Fibroblast of villous mesenchyme (primary cell): Measurements from ENCODE around the gene SOX5. TPM values are rescaled to one million over a fixed set of nuclear protein-coding genes. Genes with fewer than 3 reads are reported as not detected.

ENCODE experiments used
- DNase-seq: peaks from one replicate; pipeline ENCODE4 v3.0.0-alpha.2; 2010; ENCODE audit warnings: low read depth
- H3K4me3 ChIP-seq: 2 replicates; pipeline ENCODE4 v1.5.1; 2011; ENCODE audit warnings: low read depth, mild to moderate bottlenecking, low read length
- total RNA-seq: library from RNA; depleted of rRNA; stranded (reverse); fragments of >200 nt; gene quantifications from 2 replicates; pipeline ENCODE4 v1.2.3, GENCODE V29; 2012
- TF ChIP-seq, protein P1 (sequence below): IDR thresholded peaks from 2 replicates; pipeline ENCODE4 v1.5.1; 2012; ENCODE audit warnings: low read depth, mild to moderate bottlenecking, low read length; ENCODE audit not compliant: insufficient read depth

The SOX5 gene
- total RNA-seq, 1 donor = 13.8 TPM

DNA sequence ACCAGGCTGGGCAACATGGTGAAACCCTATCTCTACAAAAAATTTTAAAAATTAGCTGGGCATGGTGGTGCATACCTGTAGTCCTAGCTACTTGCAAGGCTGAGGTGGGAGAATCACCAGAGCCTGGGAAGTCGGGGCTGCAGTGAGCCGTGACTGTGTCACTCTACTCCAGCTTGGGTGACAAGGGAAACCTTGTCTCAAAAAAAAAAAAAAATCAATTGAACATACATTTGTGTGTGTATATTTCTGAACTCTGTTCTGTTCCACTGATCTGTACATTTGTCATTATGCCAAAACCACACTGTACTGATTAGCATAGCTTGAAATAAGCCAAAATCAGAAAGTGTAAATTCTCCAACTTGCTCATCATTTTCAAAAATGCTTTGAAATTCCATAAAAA, 254.6 kb downstream of the SOX5 start:
- DNase-seq = no peak
- TF ChIP-seq, protein P1, sequence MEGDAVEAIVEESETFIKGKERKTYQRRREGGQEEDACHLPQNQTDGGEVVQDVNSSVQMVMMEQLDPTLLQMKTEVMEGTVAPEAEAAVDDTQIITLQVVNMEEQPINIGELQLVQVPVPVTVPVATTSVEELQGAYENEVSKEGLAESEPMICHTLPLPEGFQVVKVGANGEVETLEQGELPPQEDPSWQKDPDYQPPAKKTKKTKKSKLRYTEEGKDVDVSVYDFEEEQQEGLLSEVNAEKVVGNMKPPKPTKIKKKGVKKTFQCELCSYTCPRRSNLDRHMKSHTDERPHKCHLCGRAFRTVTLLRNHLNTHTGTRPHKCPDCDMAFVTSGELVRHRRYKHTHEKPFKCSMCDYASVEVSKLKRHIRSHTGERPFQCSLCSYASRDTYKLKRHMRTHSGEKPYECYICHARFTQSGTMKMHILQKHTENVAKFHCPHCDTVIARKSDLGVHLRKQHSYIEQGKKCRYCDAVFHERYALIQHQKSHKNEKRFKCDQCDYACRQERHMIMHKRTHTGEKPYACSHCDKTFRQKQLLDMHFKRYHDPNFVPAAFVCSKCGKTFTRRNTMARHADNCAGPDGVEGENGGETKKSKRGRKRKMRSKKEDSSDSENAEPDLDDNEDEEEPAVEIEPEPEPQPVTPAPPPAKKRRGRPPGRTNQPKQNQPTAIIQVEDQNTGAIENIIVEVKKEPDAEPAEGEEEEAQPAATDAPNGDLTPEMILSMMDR = no peak
- no peak overlapping the region for H3K4me3 ChIP-seq

DNA sequence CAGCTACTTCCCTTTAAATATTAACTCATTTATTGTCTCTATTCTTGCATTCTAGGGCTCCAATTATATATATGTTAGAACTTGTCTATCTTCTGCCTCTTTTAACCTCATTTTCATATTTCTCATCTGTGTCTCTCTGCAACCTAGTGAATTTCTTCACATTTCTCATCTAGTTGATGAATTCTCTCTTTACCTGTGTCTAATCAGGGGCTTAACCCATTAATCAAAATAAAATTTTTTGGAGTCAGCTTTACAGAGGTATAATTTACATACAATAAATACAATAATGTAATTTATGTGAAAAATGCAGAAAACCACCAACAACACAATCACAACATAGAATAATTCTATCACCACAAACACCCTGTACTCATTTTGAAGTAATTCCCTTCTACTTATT, 255.2 kb downstream of the SOX5 start:
- H3K4me3 ChIP-seq = no peak overlapping the region
- TF ChIP-seq, protein P1 = no peak
- DNase-seq = no peak

DNA sequence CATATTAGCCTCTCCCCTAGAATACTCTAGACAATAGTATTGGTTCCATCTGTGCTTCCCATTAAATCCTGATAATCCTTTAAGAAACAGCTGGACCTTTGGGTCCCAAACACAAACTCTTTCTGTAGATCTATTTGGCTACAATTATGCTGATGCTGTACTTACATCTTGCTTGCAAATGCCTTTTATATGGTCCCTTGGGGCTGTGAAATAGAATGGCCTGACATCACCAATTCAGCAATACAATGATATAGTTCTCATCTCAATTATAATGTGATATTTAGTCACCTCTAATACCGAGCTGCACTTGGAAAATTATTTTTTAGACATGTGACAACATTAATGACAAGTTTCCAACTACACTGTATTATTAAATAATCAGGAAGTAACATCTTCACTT, 261.5 kb downstream of the SOX5 start:
- H3K4me3 ChIP-seq = no peak overlapping the region
- TF ChIP-seq, protein P1 = no peak
- no peak for DNase-seq

DNA sequence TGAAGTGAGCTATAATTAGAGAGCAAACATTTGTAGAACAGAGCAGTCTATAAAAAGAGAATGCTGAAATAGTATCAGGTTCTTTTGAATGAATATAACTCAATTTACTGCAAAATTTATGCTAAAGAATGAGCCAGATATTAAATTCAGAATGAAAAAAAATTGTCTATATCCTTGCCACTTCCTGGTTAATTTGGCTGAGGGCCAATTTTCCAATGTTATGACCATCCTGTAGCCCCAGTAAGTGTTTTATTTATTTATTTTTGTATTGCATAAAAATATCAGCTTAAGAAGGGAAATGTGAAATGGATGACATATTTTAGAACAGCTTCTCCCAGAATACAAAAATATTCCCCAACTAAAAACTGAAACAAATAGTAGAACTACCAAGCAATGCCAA, 263.4 kb downstream of the SOX5 start:
- TF ChIP-seq, protein P1 = no peak
- no peak for DNase-seq
- H3K4me3 ChIP-seq = no peak overlapping the region

DNA sequence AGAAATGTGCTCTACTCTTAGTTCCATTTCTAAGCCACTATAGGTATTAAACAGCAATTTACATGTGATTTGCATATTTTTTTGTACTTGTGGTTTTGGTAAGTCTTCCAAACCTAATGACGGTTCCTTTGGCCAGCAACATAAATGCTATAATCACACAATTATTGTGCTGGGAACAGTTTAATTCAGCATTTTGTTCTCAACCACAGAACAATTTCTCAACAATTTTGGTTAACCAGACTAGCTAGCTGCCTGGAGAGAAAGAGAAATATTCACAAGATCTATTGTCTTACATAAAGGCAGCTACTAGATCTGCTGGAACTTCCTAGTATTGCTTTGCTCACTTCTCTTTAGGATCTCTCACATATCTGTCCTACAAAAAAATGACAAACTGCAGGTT, 265.3 kb downstream of the SOX5 start:
- TF ChIP-seq, protein P1 = no peak
- no peak for DNase-seq
- H3K4me3 ChIP-seq = no peak overlapping the region

DNA sequence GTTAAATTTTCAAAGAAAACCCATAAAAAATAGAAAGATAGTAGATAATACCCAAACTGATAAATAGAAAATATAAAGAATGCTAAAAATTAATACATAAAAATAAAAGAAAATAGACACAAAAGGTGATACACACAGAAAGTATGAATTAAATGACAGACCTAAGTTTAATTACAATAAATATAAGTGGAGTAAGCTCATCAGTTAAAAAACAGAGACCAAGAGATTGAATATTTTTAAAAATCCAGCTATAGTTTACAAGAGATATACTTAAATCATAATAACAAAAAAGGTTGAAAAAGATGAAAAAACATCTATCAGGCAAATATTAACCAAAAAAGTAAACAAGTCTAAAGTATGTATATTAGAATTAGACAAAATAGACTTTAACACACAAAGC, 268.2 kb downstream of the SOX5 start:
- H3K4me3 ChIP-seq = no peak overlapping the region
- TF ChIP-seq, protein P1 = no peak
- DNase-seq = no peak

DNA sequence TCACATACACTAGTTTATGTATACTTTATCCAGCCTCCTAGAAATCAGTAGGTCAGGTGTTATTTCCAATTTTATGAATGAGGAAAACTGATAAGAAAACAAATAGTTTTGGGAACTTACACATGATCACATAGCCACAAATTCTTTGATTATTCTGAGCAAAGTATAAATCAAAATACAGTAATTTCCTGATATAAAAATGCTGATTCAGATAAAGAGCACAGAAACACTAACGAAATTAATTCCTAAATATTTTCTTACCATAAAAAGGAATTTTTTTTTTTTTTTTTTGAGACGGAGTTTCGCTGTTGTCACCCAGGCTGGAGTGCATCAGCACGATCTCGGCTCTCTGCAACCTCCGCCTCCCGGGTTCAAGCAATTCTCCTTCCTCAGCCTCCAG, 275.4 kb downstream of the SOX5 start:
- H3K4me3 ChIP-seq = no peak overlapping the region
- no peak for DNase-seq
- TF ChIP-seq, protein P1 = no peak
